HG03135 (cell line): ENCODE results near the gene MICAL2.

Source experiments
- ATAC-seq: cut with Tn5 transposase; IDR thresholded peaks from one replicate; pipeline ENCODE4 v1.9.1; 2021; ENCODE audit warnings: mild to moderate bottlenecking, moderate library complexity; ENCODE audit not compliant: unreplicated experiment

Gene MICAL2

DNA sequence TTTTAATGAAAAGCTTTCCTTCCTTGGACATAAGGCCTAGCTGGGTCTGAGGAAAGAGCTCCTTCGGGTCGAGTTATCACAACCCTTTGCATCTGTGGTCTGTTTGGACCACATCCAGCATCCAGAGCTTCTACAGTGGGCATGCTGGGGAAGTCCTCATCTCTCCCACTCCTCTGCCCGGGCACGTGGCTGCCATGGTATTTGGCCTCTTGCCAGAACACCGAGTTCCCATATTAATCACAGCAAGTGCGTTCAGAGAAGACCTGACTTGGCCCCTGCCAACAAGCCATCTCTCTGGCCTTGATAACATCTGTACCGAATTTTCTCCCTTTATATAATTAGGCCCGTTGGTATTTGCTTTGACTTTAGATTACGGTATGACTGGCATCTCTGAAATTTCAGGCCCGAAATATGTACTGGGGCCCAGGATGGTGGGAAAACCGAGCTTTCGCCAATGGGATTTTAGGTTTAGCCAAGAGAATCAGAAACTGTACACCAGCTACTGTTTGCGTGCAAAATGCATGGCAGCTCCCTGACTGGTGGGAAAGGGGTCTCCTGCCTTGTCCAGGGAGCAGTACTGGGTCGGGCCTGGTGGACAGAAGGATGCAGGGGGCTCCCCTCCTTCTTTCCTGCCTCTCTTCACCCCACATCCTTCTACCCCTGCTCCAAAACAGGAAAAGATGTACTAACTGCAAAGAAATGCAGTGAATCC lies 90.0 kb downstream of the MICAL2 start:
- ATAC-seq, result no peak

DNA sequence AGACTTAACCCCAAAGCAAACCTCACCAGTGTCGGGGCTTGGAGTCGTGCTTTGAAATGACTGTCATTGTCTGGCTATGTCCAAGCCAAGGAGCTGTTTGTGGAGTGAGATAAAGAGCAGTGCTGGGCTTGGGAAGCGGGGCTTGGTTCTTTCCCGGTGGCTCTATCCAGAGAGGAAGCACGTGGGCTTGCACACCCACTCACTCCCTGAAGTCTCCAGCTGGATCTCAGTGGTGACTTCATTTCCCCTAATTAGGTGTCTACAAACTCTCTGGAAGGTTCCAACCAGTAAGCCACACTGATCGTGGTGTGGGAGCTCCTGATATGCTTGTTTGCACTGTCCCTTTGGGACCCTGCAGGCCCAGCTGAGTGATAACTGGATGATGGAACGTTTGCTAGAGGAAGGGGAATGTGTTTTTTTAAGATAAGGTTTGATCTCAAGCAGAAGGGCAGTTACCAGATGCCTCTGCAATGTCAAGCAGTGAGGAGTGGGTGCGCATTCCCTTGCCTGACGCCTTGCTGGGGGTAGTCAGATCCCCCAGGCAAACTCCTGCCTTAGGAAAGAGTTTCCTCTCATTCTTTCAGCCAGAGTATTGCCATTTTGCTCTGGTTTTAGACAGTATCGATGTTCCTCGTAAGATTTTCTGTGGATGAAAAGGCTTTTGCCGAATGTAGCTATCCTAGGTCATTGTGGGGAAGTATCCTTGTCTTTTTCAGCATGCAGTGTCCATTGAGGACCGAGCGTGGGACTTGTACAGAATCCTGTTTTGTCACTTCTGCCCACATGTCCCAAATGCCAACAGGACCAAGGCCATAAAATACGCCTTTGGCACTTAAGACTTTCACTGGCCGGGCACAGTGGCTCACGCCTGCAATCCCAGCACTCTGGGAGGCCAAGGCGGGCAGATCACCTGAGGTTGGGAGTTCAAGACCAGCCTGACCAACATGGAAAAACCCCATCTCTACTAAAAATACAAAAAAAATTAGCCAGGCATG lies 90.9 kb downstream of the MICAL2 start:
- no peak for ATAC-seq

DNA sequence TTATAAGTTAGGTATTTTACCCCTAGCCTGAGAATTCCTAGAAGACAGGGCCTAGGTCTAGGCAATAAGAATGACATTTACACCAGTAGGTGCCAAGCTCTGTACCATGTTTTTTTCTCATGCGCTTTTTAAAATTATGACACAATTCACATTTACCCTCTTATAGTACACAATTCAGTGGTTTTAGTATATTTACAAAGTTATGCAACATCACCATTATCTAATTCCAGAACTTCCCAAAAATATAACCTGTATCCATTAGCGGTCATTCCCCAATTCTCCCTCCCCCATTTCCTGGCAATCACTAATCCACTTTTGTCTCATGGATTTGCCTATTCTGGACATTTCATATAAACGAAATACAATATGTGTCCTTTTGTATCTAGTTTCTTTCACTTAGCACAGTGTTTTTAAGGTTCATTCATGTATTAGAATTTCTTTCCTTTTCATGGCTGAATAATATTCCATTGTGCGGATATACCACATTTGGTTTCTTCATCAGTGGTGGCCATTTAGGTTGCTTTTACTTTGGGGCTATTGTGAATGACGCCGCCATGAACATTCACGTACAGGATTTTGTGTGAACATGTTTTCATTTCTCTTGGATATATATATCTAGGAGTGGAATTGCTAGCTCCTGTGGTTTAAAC lies 92.4 kb downstream of the MICAL2 start:
- no peak for ATAC-seq

DNA sequence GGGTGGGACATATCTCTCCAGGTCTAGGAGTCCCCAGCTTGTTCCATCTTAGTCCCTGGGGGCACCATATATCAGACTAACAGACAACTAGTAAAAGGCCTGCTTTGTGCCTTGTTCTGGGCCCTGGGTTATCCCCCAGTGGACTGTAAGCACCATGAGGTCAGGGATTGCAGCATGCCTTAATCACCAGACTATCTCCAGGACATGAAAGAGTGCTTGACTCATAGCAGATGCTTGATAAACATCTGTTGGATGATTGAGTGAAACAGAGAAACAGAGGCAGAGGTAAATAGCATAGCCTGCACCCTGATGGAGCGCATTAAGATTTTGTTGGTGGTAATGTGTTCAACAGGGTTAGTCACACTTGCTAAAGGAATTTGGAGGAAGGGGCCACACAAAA lies 94.1 kb downstream of the MICAL2 start:
- no peak for ATAC-seq

DNA sequence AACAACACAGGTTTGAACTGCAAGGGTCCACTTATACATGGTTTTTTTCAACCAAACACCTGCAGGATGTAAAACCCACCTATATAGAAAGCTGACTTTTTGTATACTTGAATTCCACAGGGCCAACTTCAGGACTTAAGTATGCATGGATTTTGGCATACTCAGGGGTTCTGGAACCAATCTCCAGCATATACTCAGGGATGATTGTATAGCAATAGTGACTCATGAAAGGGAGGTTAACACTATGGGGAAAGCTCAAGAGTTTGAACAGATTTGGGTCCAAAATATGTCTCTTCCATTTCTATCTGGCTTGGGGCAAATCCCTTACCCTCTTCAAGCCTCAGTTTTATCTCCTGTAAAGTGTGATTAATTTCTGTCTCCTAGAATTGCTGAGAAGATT lies 94.9 kb downstream of the MICAL2 start:
- ATAC-seq, result no peak

DNA sequence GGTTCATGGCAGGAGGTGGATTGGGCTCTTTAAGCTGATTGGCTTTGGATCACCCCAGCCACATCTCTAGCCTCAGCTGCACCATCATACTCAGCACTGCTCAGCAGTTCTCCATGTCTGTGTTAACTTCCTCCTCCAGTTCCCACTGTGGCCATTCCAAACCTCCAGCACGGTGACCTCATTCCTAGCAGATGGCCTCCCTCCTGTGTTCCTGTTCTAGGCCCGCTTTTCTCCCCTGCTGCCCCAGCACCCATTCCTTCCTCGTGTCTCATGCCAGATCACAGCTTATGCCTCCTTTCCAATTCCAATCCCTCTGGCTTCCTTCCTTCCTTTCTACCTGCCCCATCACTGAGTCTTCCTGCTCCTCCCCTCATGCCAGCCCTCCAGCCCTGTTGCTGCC lies 96.1 kb downstream of the MICAL2 start:
- ATAC-seq, result no peak

DNA sequence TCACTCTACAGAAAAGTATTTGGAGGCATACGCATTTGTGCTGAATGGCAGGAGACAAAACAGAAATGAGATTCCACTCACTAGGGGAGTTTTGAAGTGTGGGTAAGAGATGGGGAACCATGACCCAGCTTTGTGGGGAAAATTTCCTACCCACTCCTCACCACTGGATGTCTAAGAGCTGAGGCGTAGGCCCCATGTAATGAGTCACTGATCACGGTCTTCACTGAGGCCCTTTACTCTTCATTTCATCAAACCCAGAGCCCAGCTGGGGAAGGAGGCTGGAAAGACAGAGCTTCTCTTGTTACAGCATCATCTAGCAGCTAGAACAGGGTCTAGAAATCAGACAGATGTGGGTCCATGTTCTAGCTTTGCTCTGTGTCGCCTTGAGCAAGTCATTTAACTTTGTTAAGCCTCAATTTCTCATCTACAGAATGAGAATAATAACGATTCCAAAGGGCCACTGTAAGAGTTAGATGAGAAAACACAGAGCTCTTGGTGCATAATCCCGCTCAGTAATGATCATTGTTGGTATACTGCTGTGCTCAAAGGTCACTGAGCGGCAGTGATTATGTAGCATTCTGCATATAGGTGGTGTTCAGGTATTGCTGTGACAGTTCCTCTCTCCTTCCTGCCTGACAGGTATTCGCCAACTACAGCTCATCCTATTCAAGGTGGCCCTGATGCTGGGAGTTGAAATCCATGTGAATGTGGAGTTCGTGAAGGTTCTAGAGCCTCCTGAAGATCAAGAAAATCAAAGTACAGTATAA lies 97.2 kb downstream of the MICAL2 start:
- no peak for ATAC-seq

DNA sequence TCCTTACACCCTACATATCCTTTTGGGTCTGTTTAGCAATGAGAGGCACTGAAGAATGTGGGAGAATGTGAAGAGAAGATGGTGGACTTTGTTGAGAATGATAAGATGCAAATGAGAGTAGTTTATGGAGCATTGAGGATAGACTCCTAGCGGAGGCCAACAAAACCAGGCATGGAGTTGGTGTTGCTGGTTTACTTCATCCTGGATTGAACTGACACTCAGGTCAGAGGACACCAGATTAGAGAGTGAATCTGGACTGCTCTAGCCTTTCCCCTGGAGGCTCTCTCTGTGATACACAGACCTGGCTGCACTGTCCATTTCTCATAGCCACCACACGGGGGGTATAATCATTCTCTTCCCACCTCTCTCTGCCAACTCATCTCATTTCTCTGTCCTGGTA lies 98.7 kb downstream of the MICAL2 start:
- no peak for ATAC-seq

DNA sequence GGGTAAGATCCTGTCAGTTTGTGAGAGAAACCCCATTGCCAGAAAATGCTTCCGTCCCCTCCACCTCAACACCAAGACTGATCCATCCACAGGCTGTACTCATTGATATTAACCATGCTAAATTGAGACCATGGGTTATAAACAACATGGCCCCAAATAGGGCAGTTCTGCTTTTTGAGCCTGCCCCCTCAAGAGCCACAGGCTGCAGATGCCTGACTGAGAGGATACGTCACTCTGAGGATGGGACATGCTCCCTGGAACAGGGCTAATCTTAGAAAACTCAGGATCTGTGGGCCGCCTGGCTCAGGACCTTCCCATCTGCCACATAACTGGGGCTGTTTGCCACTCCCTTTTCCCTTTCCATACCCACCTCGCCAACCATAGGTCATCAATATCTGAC lies 99.8 kb downstream of the MICAL2 start:
- ATAC-seq, result no peak

DNA sequence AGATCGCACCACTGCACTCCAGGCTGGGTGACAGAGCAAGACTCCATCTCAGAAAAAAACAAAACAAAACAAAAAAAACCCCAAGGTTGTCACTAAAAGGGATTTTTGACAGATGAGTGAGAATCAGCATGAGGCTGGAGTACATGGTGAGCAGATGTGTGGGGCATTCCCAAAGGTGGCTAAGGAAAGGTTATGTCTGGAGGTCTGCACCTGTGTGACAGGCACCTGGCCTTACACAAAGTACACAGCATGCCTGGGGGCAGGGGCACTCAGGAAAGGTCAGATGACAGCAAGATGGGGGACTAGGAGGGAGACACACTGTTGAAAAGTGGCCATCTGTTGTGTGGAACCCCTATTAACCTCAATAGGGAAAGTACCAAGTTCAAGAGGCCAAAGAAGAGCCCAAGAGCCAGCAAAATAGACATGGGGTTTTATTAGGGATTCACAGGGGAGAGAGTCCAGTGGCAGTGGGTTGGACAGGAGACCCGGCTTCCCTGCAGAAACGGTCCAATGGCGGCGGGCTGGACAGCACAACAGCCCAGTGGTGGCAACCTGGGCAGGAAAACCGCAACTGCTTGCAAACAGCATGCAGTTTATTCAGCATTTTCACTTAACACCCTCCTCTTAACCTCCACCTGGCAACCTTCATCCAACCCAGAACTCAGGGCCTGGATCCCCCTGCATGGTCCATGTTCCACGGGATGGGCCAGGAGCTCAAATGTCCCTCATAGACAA lies 101.1 kb downstream of the MICAL2 start:
- ATAC-seq, result no peak

DNA sequence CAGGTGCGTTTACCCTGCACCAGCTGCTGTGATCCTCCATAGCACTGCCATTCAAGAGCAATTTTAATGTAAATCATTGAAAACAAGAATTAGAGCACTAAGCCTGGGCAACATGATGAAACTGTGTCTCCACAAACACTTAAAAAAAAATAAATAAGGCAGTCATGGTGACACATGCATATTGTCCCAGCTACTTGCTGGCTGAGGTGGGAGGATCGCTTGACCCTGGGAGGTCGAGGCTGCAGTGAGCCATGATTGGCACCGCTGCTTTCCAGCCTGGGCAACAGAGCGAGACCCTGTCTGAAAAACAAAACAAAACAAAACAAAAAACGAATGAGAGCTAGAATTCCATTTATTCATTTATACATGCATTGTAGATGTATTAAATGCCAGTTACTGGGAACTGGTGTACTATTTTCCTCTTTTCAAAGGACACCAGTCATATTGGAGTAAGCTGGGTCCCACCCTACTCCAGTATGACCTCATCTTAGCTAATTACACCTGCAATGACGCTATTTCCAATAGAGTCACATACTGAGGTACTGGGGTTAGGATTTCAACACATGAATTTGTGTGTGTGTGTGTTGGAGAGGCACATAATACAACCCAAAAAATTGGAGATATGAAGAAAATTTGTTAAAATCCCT lies 101.9 kb downstream of the MICAL2 start:
- no peak for ATAC-seq

DNA sequence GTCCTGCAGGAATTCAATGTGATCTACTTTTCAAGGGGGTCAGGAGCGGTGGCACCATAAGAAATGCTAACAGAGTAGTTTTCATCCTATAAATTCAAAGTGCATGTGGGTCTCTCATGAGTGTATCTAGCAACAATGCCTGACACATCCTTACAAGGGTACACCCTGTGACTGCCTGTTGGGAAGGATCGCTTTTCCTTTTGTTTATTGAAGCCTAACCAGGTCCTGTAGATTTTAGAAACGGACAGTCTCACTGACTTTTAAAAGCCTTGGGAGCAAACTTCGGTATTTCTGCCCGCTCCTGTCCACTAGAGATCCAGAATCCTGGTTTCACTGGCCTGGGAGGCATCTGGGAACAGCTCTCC lies 102.4 kb downstream of the MICAL2 start:
- ATAC-seq, result no peak

DNA sequence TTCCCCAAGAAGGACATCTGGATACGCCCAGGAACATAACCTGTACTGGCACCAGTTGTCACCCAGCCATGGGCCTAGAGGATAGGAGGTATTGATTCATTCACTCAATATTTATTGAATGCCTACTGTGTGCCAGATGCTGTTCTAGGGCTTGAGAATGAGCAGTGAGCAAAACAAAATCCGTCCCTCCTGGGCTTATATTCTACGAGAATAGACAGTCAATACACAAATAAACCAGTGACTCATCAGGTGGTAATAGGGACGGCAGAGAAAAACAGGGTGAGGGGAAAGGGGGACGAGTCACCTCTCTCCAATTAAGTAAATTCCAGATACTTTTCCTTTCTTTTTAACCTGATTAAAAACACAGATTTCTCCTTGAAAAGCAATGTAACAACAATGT lies 103.5 kb downstream of the MICAL2 start:
- ATAC-seq, result no peak

DNA sequence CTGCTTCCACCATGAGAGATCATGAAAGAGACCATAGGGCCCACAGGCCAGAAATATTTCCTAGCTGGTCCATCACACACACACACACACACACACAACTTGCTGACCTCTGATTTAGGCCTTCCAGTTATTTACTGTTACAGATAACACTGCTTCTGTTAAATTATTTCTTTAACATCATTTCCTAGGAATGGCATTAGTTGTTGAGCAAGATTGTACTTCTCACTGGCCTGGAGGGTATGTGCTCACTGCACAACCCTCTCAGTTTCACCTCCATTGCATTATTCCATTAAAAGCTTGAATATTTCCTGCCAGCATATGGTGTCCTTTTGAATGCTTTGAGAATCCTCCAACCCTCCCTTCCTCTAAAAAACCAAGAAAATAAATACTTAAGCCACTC lies 104.4 kb downstream of the MICAL2 start:
- ATAC-seq, result no peak

DNA sequence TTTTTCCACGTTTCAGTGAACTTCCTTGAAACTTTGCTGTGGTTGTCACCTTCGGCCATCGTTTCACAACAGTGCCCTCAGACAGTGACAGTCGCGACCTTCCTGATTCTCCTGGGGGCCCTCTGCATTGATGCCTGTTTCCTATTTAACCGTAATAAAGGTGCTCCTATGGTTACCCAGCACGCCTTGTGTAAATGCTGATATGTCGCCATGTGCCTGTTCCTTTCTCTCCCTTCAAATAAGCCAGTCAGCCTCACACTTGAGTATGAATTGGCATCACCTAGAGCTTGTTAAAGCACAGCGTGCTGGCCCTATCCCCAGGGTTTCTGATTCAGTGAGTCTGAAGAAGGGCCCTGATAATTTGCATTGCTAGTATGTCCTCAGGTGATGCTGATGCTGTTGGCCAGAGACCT lies 104.8 kb downstream of the MICAL2 start:
- ATAC-seq, result no peak

DNA sequence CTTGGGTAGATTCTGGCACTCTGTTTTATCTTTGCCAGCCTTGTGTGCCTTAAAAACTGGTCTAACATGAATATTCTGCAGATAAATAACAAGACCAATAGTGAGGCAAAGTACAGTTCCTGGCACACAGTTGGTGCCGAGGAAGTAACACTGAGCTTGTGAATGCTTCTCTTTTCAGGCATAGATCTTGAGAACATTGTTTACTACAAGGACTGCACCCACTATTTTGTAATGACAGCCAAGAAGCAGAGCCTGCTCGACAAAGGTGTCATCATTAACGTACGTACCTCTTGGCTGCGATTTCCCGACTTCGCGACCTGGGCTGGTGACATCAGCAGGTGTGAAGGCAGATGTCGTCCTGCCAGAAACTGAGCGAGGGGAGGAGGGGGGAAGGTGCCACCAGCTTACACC lies 105.7 kb downstream of the MICAL2 start:
- no peak for ATAC-seq

DNA sequence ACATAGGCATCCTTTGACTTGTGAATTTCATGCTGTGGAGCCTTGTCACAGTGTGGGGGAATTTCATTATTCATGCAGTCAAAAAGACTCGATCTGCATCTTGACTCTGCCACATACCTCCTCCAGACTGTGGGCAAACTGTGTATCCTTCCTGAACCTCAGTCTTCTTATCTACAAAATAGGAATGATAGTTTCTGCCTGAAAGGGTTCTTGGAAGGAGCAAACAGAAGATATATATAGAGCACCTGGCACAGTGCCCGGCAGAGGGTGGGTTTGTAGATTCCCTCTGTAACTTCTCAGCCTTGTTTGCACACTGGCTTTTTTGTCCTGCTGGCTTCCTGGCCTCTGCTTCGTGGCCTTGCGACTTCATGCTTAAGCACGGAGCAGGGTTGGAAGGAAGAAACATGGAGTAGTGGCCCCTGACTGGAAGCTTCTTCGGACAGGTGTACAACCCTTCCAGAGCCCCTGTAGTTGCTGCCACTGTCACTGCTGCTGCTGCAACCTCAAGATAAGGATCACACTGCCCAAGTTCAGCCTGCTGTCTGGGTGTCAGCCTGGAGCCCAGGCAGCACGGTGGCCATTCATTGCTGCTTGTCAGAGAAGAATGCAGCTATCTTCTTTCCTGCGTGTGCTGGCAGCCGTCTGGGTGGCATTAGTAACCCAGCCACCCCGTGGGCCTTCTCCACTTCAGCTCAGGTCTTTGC lies 106.4 kb downstream of the MICAL2 start:
- ATAC-seq, result no peak

DNA sequence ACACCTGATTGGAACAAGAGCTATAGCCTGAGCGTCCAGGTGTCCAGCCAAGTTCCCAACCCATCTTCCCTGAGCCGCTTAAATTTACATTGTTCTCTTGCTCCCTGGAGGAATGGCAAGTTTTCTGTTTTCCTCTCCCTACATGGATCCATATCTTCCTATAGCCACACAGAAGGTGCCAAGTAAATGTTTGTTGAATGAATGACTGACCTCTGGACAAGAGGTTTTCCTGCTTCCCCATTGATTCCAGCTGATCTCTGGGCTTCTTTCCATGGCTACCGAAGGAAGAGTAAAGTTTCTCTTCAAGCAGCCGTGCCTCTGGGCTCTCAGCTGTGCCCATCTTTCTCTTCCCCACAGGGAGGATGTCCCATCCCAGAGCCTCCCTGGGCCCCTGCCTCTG lies 107.5 kb downstream of the MICAL2 start:
- no peak for ATAC-seq

DNA sequence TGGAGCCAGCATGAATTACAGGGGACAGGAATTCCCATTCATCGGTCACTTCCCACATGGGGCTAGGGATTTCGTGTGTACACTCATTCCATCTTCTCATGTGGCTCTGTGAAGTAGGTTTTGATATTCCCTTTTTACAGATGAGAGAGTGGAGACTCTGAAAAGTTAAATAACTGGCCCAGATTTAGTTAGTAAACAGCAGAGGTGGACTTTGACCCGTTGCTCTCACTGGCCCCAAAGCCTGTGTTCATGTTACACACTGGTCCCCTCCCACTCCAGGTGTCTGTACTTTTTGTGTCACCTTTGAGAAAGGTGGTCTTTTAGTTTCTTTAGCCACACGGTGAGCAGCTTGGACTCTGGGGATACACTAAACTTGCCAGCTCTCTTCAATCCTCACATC lies 108.5 kb downstream of the MICAL2 start:
- ATAC-seq, result no peak
